Uterus (tissue), 4 donors: ENCODE results near the gene SNIP1. TPM values are rescaled to one million over a fixed set of nuclear protein-coding genes. Genes with fewer than 3 reads are reported as not detected.

Experiments used
- DNase-seq, 2 donors: peaks; one replicate each; pipeline ENCODE4 v3.0.0-alpha.2; 2019 to 2020
- H3K27ac ChIP-seq, 2 donors: fragments of 200-600 bp; sonication (generic); 1 replicate in 1 of 2; 2 replicates in 1 of 2; pipeline ENCODE4 v1.5.1; 2016 to 2018
- H3K27me3 ChIP-seq, 2 donors: fragments of 200-600 bp; sonication (generic); one replicate each; pipeline ENCODE4 v1.5.1; 2018 to 2019; ENCODE audit warnings: control low read depth in 1 of 2
- H3K36me3 ChIP-seq, 2 donors: fragments of 200-600 bp; sonication (generic); one replicate each; pipeline ENCODE4 v1.5.1; 2019; ENCODE audit warnings: control low read depth in 1 of 2
- H3K4me1 ChIP-seq, 2 donors: fragments of 200-600 bp; sonication (generic); one replicate each; pipeline ENCODE4 v1.5.1; 2018 to 2019; ENCODE audit warnings: control low read depth in 1 of 2
- H3K4me3 ChIP-seq, 2 donors: fragments of 200-600 bp; sonication (generic); 1 replicate in 1 of 2; 2 replicates in 1 of 2; pipeline ENCODE4 v1.5.1; 2018 to 2019; ENCODE audit warnings: mild to moderate bottlenecking in 1 of 2
- H3K9me3 ChIP-seq, 2 donors: fragments of 200-600 bp; sonication (generic); one replicate each; pipeline ENCODE4 v1.5.1; 2019; ENCODE audit warnings: control low read depth in 1 of 2
- CTCF ChIP-seq, 4 experiments: fragments of 200-600 bp in 2 of 4; fragments of 450-650 bp in 2 of 4; sonication (generic) in 2 of 4; IDR thresholded peaks; one replicate each; pipeline ENCODE4 v1.5.1; 2016 to 2019; ENCODE audit warnings: antibody characterized with exemption in 4 of 4, mild to moderate bottlenecking in 2 of 4, moderate library complexity in 1 of 4
- POLR2A ChIP-seq, 2 donors: fragments of 450-650 bp; IDR thresholded peaks; one replicate each; pipeline ENCODE4 v1.6.1; 2016; ENCODE audit warnings: antibody characterized with exemption in 2 of 2, mild to moderate bottlenecking in 1 of 2, moderate library complexity in 1 of 2
- intact Hi-C: fragments of 100-400 bp; cut with DNase I; formaldehyde crosslinking; loops from one replicate; pipeline ENCODE4 v1.15.1; 2023; ENCODE audit warnings: low total_unique reads
- total RNA-seq, 4 donors: library from RNA; depleted of rRNA in 3 of 4; stranded (reverse); fragments of >200 nt in 3 of 4; gene quantifications; one replicate each; pipeline versions ENCODE4 v1.1.0 to v1.2.4, GENCODE V29; 2014 to 2023
- donor health status: DM: yes; HTN: yes; CAD: no.

The SNIP1 gene
- total RNA-seq, 4 donors from 2014 or later: 2.0 to 21.2 (median 16.9) TPM

- intact Hi-C loops: no loop called here
- no peak for TF ChIP-seq CTCF (IDR thresholded peaks at IDR 0.05)
- TF ChIP-seq POLR2A (IDR thresholded peaks at IDR 0.05): no peak
- no peaks in the 10 kb centered on the region for H3K27me3 ChIP-seq
These were observed 5.0 kb upstream of the SNIP1 start for GRCh38 chr1:37559080-37559479.

DNA sequence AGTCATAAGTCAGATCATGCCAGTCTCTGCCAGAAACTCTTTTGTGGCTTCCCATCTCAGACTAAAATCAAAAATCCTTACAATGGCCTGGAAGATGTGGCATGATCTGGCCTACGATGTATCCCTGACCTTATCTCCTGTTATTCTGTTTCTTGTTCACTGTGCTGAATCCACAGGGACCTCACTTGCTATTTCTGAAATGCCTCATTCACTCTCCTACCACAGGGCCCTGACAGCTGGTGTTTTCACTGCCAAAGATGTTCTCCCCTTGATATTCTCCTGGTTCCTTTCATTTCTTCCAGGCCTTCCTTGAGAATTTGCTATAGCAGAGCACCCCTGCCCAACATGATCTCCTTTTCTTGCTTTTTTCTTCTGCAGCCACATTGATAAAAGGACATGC is 4.3 kb upstream of the SNIP1 start:
- Histone ChIP-seq H3K27me3 (no peaks in the 10 kb centered on the region), H3K4me3 (no peak overlapping the region), H3K9me3 (no peaks in the 10 kb centered on the region), H3K4me1 (no peaks in the 10 kb centered on the region), H3K27ac (no peak overlapping the region), H3K36me3 (no peaks in the 10 kb centered on the region)
- intact Hi-C loops: no loop called here
- no peak for TF ChIP-seq POLR2A (IDR thresholded peaks at IDR 0.05)
- no peak for TF ChIP-seq CTCF (IDR thresholded peaks at IDR 0.05)
- no peak for DNase-seq

More at GRCh38 chr1:37559080-37559479, 5.0 kb upstream of the SNIP1 start:
- no peak for DNase-seq
- Histone ChIP-seq H3K9me3 (no peaks in the 10 kb centered on the region), H3K4me1 (no peaks in the 10 kb centered on the region), H3K4me3 (no peak overlapping the region), H3K36me3 (no peaks in the 10 kb centered on the region), H3K27ac (no peak overlapping the region)

GRCh38 chr1:37557402-37557801 is 3.3 kb upstream of the SNIP1 start:
- no peak for DNase-seq
- Histone ChIP-seq H3K27ac (peak overlapping the region in 1 of 2 donors; percentile 79), H3K4me1 (peaks cover 3 to 8% of the 10 kb centered on the region in 2 donors), H3K36me3 (no peaks in the 10 kb centered on the region), H3K4me3 (peak overlapping the region; percentile 34 to 36), H3K9me3 (no peaks in the 10 kb centered on the region), H3K27me3 (no peaks in the 10 kb centered on the region)
- intact Hi-C loops: no loop called here
- TF ChIP-seq POLR2A (IDR thresholded peaks at IDR 0.05) (no peak), CTCF (IDR thresholded peaks at IDR 0.05) (no peak)

DNA sequence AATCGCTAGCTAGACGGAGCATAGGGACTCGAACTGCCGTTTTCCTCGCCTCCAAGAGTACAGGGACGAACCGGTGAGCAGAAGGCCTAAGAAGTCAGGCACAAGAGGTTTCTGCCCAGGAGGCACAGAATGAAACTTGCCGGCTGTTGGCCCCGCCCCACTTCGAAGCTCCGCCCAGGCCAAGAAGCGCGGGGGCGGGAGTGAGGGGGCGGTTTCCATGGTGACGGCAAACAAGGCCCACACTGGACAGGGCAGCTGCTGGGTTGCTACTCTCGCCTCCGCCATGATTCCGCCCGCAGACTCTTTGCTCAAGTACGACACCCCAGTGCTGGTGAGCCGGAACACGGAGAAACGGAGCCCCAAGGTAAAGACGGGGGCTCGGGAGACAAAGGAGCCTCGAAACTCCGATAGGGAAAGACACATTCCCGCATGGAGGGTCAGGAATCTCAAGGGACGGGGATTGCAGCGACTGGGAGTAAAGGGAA is 2.7 kb upstream of the SNIP1 start, which contains the start of gene DNALI1:
DNALI1 (plus strand) TSS at position 229 of the 485 bp plus-strand sequence; CDS start at position 284, 55 bp downstream.
- peak; percentile 89 to 92 for DNase-seq
- Histone ChIP-seq H3K27ac (peak within 1 kb of the TSS; percentile 50 to 79), H3K4me3 (peak within 1 kb of the TSS; percentile 34 to 36), H3K36me3 (no peaks in the 10 kb centered on the region), H3K9me3 (no peaks in the 10 kb centered on the region), H3K27me3 (no peaks in the 10 kb centered on the region), H3K4me1 (peaks cover 4 to 8% of the 10 kb centered on the region in 2 donors)
- intact Hi-C loops: no loop called here
- TF ChIP-seq POLR2A (IDR thresholded peaks at IDR 0.05) (peak in 1 of 2 donors; percentile 38), CTCF (IDR thresholded peaks at IDR 0.05) (no peak)

GRCh38 chr1:37553598-37553926 is 531 bp downstream of the SNIP1 start:
- intact Hi-C loops: no loop called here
- H3K4me1 ChIP-seq: peaks cover 4 to 8% of the 10 kb centered on the region in 2 donors
- H3K27ac ChIP-seq: peak overlapping the region; percentile 66 to 85
- peak overlapping the region; percentile 85 to 91 for H3K4me3 ChIP-seq
- no peaks in the 10 kb centered on the region for H3K36me3 ChIP-seq
- no peak for TF ChIP-seq CTCF (IDR thresholded peaks at IDR 0.05)
- TF ChIP-seq POLR2A (IDR thresholded peaks at IDR 0.05): no peak
- H3K27me3 ChIP-seq: no peaks in the 10 kb centered on the region
- DNase-seq: no peak
- H3K9me3 ChIP-seq: no peaks in the 10 kb centered on the region
